MCF 10A (cell line): ENCODE results near the gene CPXCR1. TPM values are rescaled to one million over a fixed set of nuclear protein-coding genes. Genes with fewer than 3 reads are reported as not detected.
A peak's percentile ranks its signal among the peaks of the same experiment; 100 is the strongest.
"Not testable (repeated sequence)": the region's sequence is repeated elsewhere in the genome, so short reads cannot be mapped to it uniquely, and the experiment has no call there.

Source experiments
- Bru-seq: library from RNA; stranded (reverse); fragments of 400-500 nt; gene quantifications from one replicate; lab custom pipeline; 2021; lab: Mats Ljungman, UMichigan
- BruChase-seq, 2 experiments: library from RNA; stranded (reverse); fragments of 400-500 nt; gene quantifications; one replicate each; lab custom pipeline; 2021; lab: Mats Ljungman, UMichigan
- BruUV-seq: library from RNA; stranded (reverse); fragments of 400-500 nt; replicated peaks from 2 replicates; lab custom pipeline; 2021; lab: Mats Ljungman, UMichigan
- CTCF ChIA-PET: fragments of 300-600 bp; sonication (Branson Sonifier 250); formaldehyde crosslinking; extraction: SDS; loops from one replicate; lab custom pipeline; 2021; ENCODE audit warnings: antibody characterized with exemption, inconsistent platforms; lab: Yijun Ruan, JAX
- POLR2A ChIA-PET: fragments of 300-600, 350-650 bp; sonication (Branson Sonifier 250); formaldehyde crosslinking; extraction: SDS; loops from one replicate; lab custom pipeline; 2020; ENCODE audit warnings: antibody characterized with exemption, inconsistent platforms; lab: Yijun Ruan, JAX
- DNase-seq: peaks from one replicate; pipeline ENCODE4 v3.0.0-alpha.2; 2018; ENCODE audit not compliant: unreplicated experiment
- H3K27ac Mint-ChIP-seq: one replicate; pipeline ENCODE4 v1.8.0; 2022; ENCODE audit warnings: mild to moderate bottlenecking, low read depth, mixed read lengths; ENCODE audit not compliant: unreplicated experiment
- H3K27me3 Mint-ChIP-seq: one replicate; pipeline ENCODE4 v1.8.0; 2022; ENCODE audit warnings: mixed read lengths; ENCODE audit not compliant: insufficient read depth, unreplicated experiment
- H3K36me3 Mint-ChIP-seq: one replicate; pipeline ENCODE4 v1.8.0; 2022; ENCODE audit warnings: mild to moderate bottlenecking, moderate library complexity, mixed read lengths; ENCODE audit not compliant: insufficient read depth, unreplicated experiment
- H3K4me1 Mint-ChIP-seq: one replicate; pipeline ENCODE4 v1.8.0; 2022; ENCODE audit warnings: mixed read lengths; ENCODE audit not compliant: insufficient read depth, unreplicated experiment
- H3K4me3 Mint-ChIP-seq: one replicate; pipeline ENCODE4 v1.8.0; 2022; ENCODE audit warnings: mild to moderate bottlenecking, moderate library complexity, mixed read lengths; ENCODE audit not compliant: unreplicated experiment
- H3K9me3 Mint-ChIP-seq: one replicate; pipeline ENCODE4 v1.8.0; 2022; ENCODE audit warnings: mixed read lengths; ENCODE audit not compliant: unreplicated experiment
- CTCF ChIP-seq: fragments of 200-600 bp; IDR thresholded peaks from one replicate; pipeline ENCODE4 v1.8.0; 2022; ENCODE audit warnings: antibody characterized with exemption, mild to moderate bottlenecking; ENCODE audit not compliant: unreplicated experiment
- intact Hi-C: fragments of 100-400 bp; cut with micrococcal nuclease; formaldehyde crosslinking; loops from 2 replicates; pipeline ENCODE4 v1.14.1; 2022
- long read RNA-seq: library from polyadenylated mRNA; stranded (forward); transcript quantifications from one replicate; pipeline ENCODE4 v2.0.0, GENCODE V29; 2022
- total RNA-seq: library from RNA; stranded (reverse); gene quantifications from 2 replicates; pipeline ENCODE4 v1.2.3, GENCODE V29; 2022

The CPXCR1 gene
- not detected in 2 replicates for total RNA-seq
- percentile 10 among the genes with signal in this experiment for Bru-seq, nascent RNA
- percentile 9 among the genes with signal in this experiment for BruChase-seq, experiment 1, labeled RNA remaining after a 6-hour chase
- BruChase-seq, experiment 2, labeled RNA remaining after a 2-hour chase: percentile 6 among the genes with signal in this experiment
- long read RNA-seq: 0 reads

DNA sequence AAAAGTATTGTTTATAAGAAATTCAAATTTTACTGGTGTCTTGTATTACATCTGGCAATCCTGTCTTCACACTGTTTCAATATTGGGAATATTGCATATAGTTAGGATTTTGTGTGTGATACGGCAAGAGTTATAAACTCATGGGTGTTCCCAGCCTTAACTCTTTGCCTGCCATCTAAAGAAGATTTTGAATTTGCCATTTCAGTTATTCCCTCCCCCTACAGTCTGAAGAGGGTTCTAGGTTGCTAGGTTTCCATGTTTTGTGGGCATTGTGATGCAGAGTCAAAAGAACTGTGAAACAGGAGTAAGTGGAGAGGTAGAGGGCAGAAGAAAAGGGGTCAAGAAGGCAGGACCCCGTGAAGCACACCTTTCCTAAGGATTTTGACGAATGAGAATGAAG lies at the start of gene CPXCR1:
TSS of gene CPXCR1 (plus strand) at position 301 of the 400 bp plus-strand sequence. CDS start 6,190 bp downstream, outside the sequence.
- Mint-ChIP-seq H3K4me3 (peak within 1 kb of the TSS; percentile 33), H3K9me3 (peaks cover 12% of the 10 kb centered on the region), H3K27me3 (peaks cover 16% of the 10 kb centered on the region), H3K36me3 (no peaks in the 10 kb centered on the region), H3K27ac (peak within 1 kb of the TSS; percentile 30), H3K4me1 (peaks cover 10% of the 10 kb centered on the region)
- intact Hi-C loops: no loop called here
- CTCF ChIA-PET: no interaction called here
- POLR2A ChIA-PET: no interaction called here
- no peak for TF ChIP-seq CTCF
- BruUV-seq: no TSS peak
- no peak for DNase-seq

- Mint-ChIP-seq H3K9me3 (peaks cover 9% of the 10 kb centered on the region), H3K27ac (no peak overlapping the region), H3K27me3 (no peaks in the 10 kb centered on the region), H3K4me3 (no peak overlapping the region), H3K4me1 (no peaks in the 10 kb centered on the region), H3K36me3 (no peaks in the 10 kb centered on the region)
- TF ChIP-seq CTCF: no peak
- no peak for DNase-seq
- ChIA-PET CTCF (interaction anchor here (0.8 kb wide), 1 partner anchor 519 kb away, joined by 5 read pairs; no protein-coding TSS in a partner anchor), POLR2A (no interaction called here)
- intact Hi-C loops: no loop called here
- BruUV-seq: no TSS peak
Measured at GRCh38 chrX:88735835-88736234, 11.2 kb upstream of the CPXCR1 start.

- BruUV-seq, intact Hi-C loops, DNase-seq, H3K27ac Mint-ChIP-seq, H3K36me3 Mint-ChIP-seq, H3K27me3 Mint-ChIP-seq, H3K9me3 Mint-ChIP-seq, POLR2A ChIA-PET, H3K4me3 Mint-ChIP-seq, H3K4me1 Mint-ChIP-seq: not testable (repeated sequence)
- CTCF ChIA-PET: interaction anchor here (0.7 kb wide), 1 partner anchor 15 kb away, joined by 3 read pairs; no protein-coding TSS in a partner anchor
Measured at GRCh38 chrX:88746215-88746614, 810 bp upstream of the CPXCR1 start.

DNA sequence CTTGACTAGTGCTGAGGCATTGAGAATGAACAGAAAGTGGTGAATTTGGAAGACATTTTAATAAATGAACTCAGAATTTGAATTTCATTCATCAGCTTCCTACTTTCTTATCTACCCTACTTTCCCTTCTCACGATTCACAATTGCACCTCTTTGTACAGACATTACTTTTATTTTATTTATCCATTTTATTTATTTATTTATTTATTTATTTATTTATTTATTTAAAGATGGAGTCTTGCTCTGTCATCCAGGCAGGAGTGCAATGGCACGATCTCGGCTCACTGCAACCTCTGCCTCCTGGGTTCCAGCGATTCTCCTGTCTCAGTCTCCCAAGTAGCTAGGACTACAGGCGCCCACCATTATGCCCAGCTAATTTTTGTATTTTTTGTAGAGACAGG lies 5.3 kb downstream of the CPXCR1 start:
- H3K9me3 Mint-ChIP-seq: peaks cover 17% of the 10 kb centered on the region
- BruUV-seq, DNase-seq, H3K27ac Mint-ChIP-seq, H3K4me3 Mint-ChIP-seq, POLR2A ChIA-PET, H3K4me1 Mint-ChIP-seq, H3K36me3 Mint-ChIP-seq, CTCF ChIA-PET, intact Hi-C loops: not testable (repeated sequence)
- H3K27me3 Mint-ChIP-seq: peaks cover 22% of the 10 kb centered on the region

GRCh38 chrX:88789825-88790224 lies 42.8 kb downstream of the CPXCR1 start:
- Mint-ChIP-seq H3K9me3 (peaks cover 16% of the 10 kb centered on the region), H3K36me3 (no peaks in the 10 kb centered on the region), H3K27ac (no peak overlapping the region), H3K4me3 (no peak overlapping the region), H3K4me1 (no peaks in the 10 kb centered on the region), H3K27me3 (no peaks in the 10 kb centered on the region)
- no peak for DNase-seq
- intact Hi-C loops: no loop called here
- POLR2A ChIA-PET: no interaction called here
- CTCF ChIA-PET: no interaction called here
- no peak for TF ChIP-seq CTCF
- BruUV-seq: no TSS peak
